Suprapubic skin (tissue), 4 donors: ENCODE measurements around the gene BCAS4.

Source experiments
- CTCF ChIP-seq, 2 donors: fragments of 200-600 bp in 1 of 2; fragments of 450-650 bp in 1 of 2; sonication (generic) in 1 of 2; IDR thresholded peaks; one replicate each; pipeline ENCODE4 v1.5.1; 2016 to 2019; ENCODE audit warnings: antibody characterized with exemption in 2 of 2, mild to moderate bottlenecking in 1 of 2, moderate library complexity in 1 of 2
- EP300 ChIP-seq: sonication (generic); formaldehyde crosslinking; IDR thresholded peaks from one replicate; pipeline ENCODE4 v1.6.1; 2017; ENCODE audit warnings: antibody characterized with exemption
- POLR2A ChIP-seq, 2 donors: fragments of 450-650 bp; IDR thresholded peaks; one replicate each; pipeline ENCODE4 v1.6.1; 2017; ENCODE audit warnings: antibody characterized with exemption in 2 of 2, mild to moderate bottlenecking in 2 of 2, moderate library complexity in 2 of 2
- POLR2AphosphoS5 ChIP-seq, 3 donors: sonication (generic); formaldehyde crosslinking; IDR thresholded peaks; one replicate each; pipeline ENCODE4 v1.6.1; 2017; ENCODE audit warnings: antibody characterized with exemption in 3 of 3

- TF ChIP-seq CTCF (IDR thresholded peaks at IDR 0.05) (no peak), POLR2AphosphoS5 (IDR thresholded peaks at IDR 0.05) (no peak), POLR2A (IDR thresholded peaks at IDR 0.05) (no peak), EP300 (no peak)
Measured at GRCh38 chr20:50865114-50865513, 70.3 kb downstream of the BCAS4 start.
